GM12874 (cell line): Measurements from ENCODE around the gene CCDC200.

ENCODE experiments used
- TF ChIP-seq, protein P1 (sequence below): IDR thresholded peaks from 2 replicates; pipeline ENCODE4 v1.5.1; 2011; ENCODE audit warnings: low read depth, mild to moderate bottlenecking, control low read depth, low read length, moderate library complexity; ENCODE audit not compliant: insufficient read depth

CCDC200 gene

DNA sequence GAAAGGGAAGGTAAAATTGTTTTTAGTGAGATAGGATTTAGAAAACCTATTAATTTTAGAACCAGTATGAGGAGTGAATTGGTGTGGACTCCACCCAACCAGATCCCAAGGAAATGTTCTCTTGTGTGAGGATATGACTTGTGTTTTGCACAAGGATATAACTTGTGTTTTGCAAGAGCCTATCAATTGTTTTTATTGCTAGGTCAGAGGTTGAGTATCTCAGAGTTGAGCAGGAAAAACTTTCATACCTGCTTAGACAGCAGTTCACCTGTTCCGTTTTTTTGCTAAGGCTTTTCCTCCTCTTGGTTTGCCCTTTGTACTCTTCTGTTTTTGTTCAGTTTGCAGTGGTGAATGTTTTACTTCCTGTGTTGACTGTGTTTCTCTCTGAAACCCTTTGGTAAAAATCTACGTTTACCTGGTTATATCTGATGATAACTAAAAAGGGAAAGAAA, 52.3 kb downstream of the CCDC200 start:
- TF ChIP-seq, protein P1, sequence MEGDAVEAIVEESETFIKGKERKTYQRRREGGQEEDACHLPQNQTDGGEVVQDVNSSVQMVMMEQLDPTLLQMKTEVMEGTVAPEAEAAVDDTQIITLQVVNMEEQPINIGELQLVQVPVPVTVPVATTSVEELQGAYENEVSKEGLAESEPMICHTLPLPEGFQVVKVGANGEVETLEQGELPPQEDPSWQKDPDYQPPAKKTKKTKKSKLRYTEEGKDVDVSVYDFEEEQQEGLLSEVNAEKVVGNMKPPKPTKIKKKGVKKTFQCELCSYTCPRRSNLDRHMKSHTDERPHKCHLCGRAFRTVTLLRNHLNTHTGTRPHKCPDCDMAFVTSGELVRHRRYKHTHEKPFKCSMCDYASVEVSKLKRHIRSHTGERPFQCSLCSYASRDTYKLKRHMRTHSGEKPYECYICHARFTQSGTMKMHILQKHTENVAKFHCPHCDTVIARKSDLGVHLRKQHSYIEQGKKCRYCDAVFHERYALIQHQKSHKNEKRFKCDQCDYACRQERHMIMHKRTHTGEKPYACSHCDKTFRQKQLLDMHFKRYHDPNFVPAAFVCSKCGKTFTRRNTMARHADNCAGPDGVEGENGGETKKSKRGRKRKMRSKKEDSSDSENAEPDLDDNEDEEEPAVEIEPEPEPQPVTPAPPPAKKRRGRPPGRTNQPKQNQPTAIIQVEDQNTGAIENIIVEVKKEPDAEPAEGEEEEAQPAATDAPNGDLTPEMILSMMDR: no peak

DNA sequence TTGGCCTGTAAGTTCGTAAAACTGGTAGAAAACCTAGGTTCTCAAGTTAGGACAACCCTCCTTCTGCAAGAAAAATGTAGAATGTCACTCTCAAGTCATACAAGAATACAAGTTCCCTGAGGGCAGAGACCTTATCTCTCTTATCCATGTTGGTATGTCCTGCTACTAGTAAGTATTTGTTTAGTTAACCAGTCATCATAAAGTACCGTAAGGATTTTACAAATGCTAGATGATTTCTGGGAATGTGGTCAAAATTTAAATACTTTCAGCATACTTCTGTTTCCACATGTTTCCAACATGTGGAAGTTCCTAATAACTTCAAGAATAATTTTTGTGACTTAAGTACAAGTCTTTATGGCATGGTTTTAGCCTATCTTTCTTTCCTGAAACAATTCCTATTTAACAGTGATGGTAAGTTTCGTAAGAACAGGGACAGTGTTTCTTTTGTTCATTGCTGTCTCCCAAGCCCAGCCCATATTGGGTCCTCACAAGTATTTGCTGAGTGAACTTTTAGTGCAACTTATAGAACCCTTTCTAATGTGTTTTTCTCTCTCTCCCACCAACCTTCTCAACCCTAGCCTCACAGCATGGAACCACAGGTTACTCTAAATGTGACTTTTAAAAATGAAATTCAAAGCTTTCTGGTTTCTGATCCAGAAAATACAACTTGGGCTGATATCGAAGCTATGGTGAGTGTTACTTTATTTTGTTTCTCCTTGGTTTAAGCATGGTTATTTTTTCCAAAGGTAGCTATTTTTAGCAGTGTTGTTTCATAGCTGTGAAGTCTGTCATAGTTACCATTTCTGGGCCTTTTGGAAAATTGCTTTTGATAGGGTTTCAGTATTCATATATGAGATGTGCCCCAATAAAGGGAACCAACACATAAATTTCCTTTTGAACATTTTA, 53.0 kb downstream of the CCDC200 start:
- TF ChIP-seq, protein P1: no peak

DNA sequence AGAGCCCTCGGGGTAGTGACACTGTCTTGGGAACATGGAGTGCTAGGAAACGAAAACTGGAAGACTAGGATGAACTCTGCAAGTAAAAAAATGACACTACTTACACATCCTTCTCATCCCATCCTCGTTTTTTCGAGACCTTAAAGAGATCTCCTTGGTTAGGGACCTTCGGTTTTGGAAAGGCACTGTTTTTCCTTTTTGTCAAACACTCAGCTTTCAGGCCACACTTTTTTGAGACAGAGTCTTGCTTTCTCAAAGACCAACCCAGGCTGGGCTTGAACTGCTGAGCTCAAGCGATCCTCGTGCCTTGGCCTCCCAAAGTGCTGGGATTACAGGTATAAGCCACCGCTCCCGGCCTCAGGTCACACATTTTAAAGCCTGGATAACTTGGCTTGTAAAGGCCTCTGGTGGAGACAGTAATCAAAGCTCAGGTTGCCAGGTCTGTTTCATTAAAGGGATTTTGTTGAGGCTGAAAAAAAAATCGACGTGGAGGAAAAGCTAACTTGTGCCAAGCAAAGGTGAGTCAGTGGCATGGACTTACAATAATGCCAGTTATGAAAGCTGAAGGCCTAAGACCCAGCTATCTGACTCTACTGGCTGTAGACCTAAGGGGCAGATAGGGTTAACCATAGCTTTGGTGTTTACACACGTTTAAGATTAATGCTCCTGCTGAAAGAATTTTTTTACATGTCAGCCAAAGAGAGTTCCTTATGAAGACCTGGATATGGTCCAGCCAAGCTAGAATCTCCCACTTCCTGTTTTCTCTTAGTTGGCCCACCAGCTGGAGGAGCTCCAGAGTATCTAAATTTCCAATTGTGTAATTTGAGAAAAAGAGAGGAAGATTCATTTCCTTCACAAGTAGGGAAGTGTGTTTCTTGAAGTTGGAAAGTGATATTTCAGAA, 56.6 kb downstream of the CCDC200 start:
- TF ChIP-seq, protein P1: no peak
